HEK293 (cell line): ENCODE results near the gene ZSCAN20.
A peak's percentile ranks its signal among the peaks of the same experiment; 100 is the strongest.

Source experiments
- CTCF ChIA-PET: fragments of 350-600 bp; formaldehyde crosslinking; extraction: SDS; loops from one replicate; lab custom pipeline; 2021; ENCODE audit warnings: antibody characterized with exemption; lab: Yijun Ruan, JAX
- POLR2A ChIA-PET: fragments of 300-600 bp; formaldehyde crosslinking; extraction: SDS; loops from one replicate; lab custom pipeline; 2020; ENCODE audit warnings: antibody characterized with exemption, inconsistent platforms; lab: Yijun Ruan, JAX
- H3K27ac ChIP-seq: fragments of 200-500 bp; sonication (Bioruptor generic); 2 replicates; pipeline ENCODE4 v1.5.1; 2014; ENCODE audit warnings: low read depth, low read length, control low read depth, inconsistent platforms; ENCODE audit errors: extremely low read depth
- H3K36me3 ChIP-seq, 2 experiments: fragments of 200-500 bp in 1 of 2; sonication (Bioruptor generic) in 1 of 2; 1 replicate in 1 of 2; 2 replicates in 1 of 2; pipeline ENCODE4 v1.5.1; 2014 to 2017; ENCODE audit warnings: inconsistent platforms in 2 of 2, low read length in 2 of 2; ENCODE audit not compliant: control insufficient read depth in 2 of 2, insufficient read depth in 1 of 2
- H3K4me1 ChIP-seq: fragments of 200-500 bp; sonication (Bioruptor generic); 2 replicates; pipeline ENCODE4 v1.5.1; 2014; ENCODE audit warnings: mild to moderate bottlenecking, low read length, inconsistent platforms; ENCODE audit not compliant: control insufficient read depth, insufficient read depth
- H3K4me3 ChIP-seq: 2 replicates; pipeline ENCODE4 v1.5.1; 2011; ENCODE audit warnings: low read depth, mild to moderate bottlenecking, control low read depth, low read length, moderate library complexity
- H3K9me3 ChIP-seq: fragments of 200-500 bp; sonication (Bioruptor generic); 2 replicates; pipeline ENCODE4 v1.5.1; 2014; ENCODE audit warnings: low read depth, low read length, inconsistent platforms; ENCODE audit not compliant: control insufficient read depth, insufficient read depth
- ELK4 ChIP-seq: IDR thresholded peaks from 2 replicates; pipeline ENCODE4 v1.6.1; 2011; ENCODE audit warnings: mild to moderate bottlenecking, low read depth, low read length, borderline replicate concordance
- GLIS2 ChIP-seq: fragments of 450-650 bp; formaldehyde crosslinking; IDR thresholded peaks from 2 replicates; pipeline ENCODE4 v1.5.1; 2016; ENCODE audit warnings: missing biosample characterization, missing genetic modification characterization
- IKZF3 ChIP-seq: fragments of 450-650 bp; IDR thresholded peaks from 2 replicates; pipeline ENCODE4 v1.5.0; 2018; ENCODE audit warnings: missing biosample characterization, mild to moderate bottlenecking, missing genetic modification characterization, moderate library complexity
- KLF16 ChIP-seq: fragments of 450-650 bp; formaldehyde crosslinking; IDR thresholded peaks from 2 replicates; pipeline ENCODE4 v1.5.1; 2017; ENCODE audit warnings: missing biosample characterization, missing genetic modification characterization
- KLF9 ChIP-seq: fragments of 450-650 bp; formaldehyde crosslinking; IDR thresholded peaks from 2 replicates; pipeline ENCODE4 v1.5.1; 2016; ENCODE audit warnings: missing biosample characterization, missing genetic modification characterization, low read depth
- OSR2 ChIP-seq: fragments of 450-650 bp; formaldehyde crosslinking; IDR thresholded peaks from 2 replicates; pipeline ENCODE4 v1.5.1; 2016; ENCODE audit warnings: missing biosample characterization, missing genetic modification characterization
- OVOL3 ChIP-seq: fragments of 450-650 bp; formaldehyde crosslinking; IDR thresholded peaks from 2 replicates; pipeline ENCODE4 v1.5.1; 2016; ENCODE audit warnings: missing biosample characterization, missing genetic modification characterization
- PRDM1 ChIP-seq: fragments of 450-650 bp; formaldehyde crosslinking; IDR thresholded peaks from 2 replicates; pipeline ENCODE4; 2016; ENCODE audit warnings: missing biosample characterization, missing genetic modification characterization
- PRDM10 ChIP-seq: fragments of 450-650 bp; formaldehyde crosslinking; IDR thresholded peaks from 2 replicates; pipeline ENCODE4 v1.5.1; 2016; ENCODE audit warnings: missing biosample characterization, missing genetic modification characterization
- PRDM4 ChIP-seq: fragments of 450-650 bp; formaldehyde crosslinking; IDR thresholded peaks from 2 replicates; pipeline ENCODE4 v1.5.1; 2017; ENCODE audit warnings: missing biosample characterization, missing genetic modification characterization
- SP7 ChIP-seq: fragments of 450-650 bp; formaldehyde crosslinking; IDR thresholded peaks from 2 replicates; pipeline ENCODE4 v1.5.1; 2016; ENCODE audit warnings: missing biosample characterization, missing genetic modification characterization
- WT1 ChIP-seq: fragments of 450-650 bp; formaldehyde crosslinking; IDR thresholded peaks from 2 replicates; pipeline ENCODE4 v1.5.1; 2016; ENCODE audit warnings: missing biosample characterization, missing genetic modification characterization
- ZBTB17 ChIP-seq: fragments of 450-650 bp; formaldehyde crosslinking; IDR thresholded peaks from 2 replicates; pipeline ENCODE4 v1.5.1; 2016; ENCODE audit warnings: missing biosample characterization, missing genetic modification characterization
- ZNF280C ChIP-seq: fragments of 450-650 bp; formaldehyde crosslinking; IDR thresholded peaks from 2 replicates; pipeline ENCODE4 v1.5.1; 2016; ENCODE audit warnings: missing biosample characterization, missing genetic modification characterization
- ZNF580 ChIP-seq: fragments of 450-650 bp; formaldehyde crosslinking; IDR thresholded peaks from 2 replicates; pipeline ENCODE4 v1.5.1; 2016; ENCODE audit warnings: missing biosample characterization, missing genetic modification characterization
- ZNF600 ChIP-seq: fragments of 450-650 bp; formaldehyde crosslinking; IDR thresholded peaks from 2 replicates; pipeline ENCODE4 v1.5.1; 2016; ENCODE audit warnings: missing biosample characterization, missing genetic modification characterization
- ZNF629 ChIP-seq: fragments of 450-650 bp; formaldehyde crosslinking; IDR thresholded peaks from 2 replicates; pipeline ENCODE4 v1.5.1; 2017; ENCODE audit warnings: missing biosample characterization, missing genetic modification characterization
- ZNF660 ChIP-seq: fragments of 450-650 bp; IDR thresholded peaks from 2 replicates; pipeline ENCODE4 v1.5.1; 2018; ENCODE audit warnings: missing biosample characterization, mild to moderate bottlenecking, missing genetic modification characterization
- ZNF692 ChIP-seq: fragments of 450-650 bp; formaldehyde crosslinking; IDR thresholded peaks from 2 replicates; pipeline ENCODE4 v1.5.1; 2016; ENCODE audit warnings: missing biosample characterization, missing genetic modification characterization

Gene ZSCAN20

GRCh38 chr1:33472269-33472980 lies at the start of gene ZSCAN20 (continued):
- peak; percentile 80 for TF ChIP-seq OSR2 (tag by site-specific recombination)
- TF ChIP-seq ZBTB17 (tag by site-specific recombination): peak; percentile 78
- peak; percentile 59; the same call in 1 of the 2 replicates for TF ChIP-seq KLF9 (tag by site-specific recombination)
- no peak; the same call in 1 of the 2 replicates for TF ChIP-seq ZNF629 (tag by site-specific recombination)
- peak; percentile 97 for TF ChIP-seq GLIS2
- 0 out of 2 replicates have a peak, but pooled peaks have one; percentile 41 for TF ChIP-seq KLF16 (tag by site-specific recombination)
- TF ChIP-seq ELK4: no peak
- no peak for TF ChIP-seq ZNF280C
- no peak for TF ChIP-seq OVOL3 (tag by site-specific recombination)
- TF ChIP-seq, all 188 proteins: peak for 51

- TF ChIP-seq PRDM4 (tag by site-specific recombination) (peak; percentile 55; the same call in 1 of the 2 replicates), ZNF580 (tag by site-specific recombination) (no peak), ZNF600 (0 out of 2 replicates have a peak, but pooled peaks have one; percentile 33), ZNF692 (tag by site-specific recombination) (0 out of 2 replicates have a peak, but pooled peaks have one; percentile 18), ZNF660 (peak; percentile 21; the same call in 1 of the 2 replicates), PRDM10 (tag by site-specific recombination) (no peak), PRDM1 (tag by site-specific recombination) (0 out of 2 replicates have a peak, but pooled peaks have one; percentile 24), SP7 (no peak), IKZF3 (tag by site-specific recombination) (0 out of 2 replicates have a peak, but pooled peaks have one; percentile 19), WT1 (tag by site-specific recombination) (no peak), OSR2 (tag by site-specific recombination) (0 out of 2 replicates have a peak, but pooled peaks have one; percentile 28)
- H3K4me3 ChIP-seq: no peak overlapping the region
- H3K27ac ChIP-seq: no peak overlapping the region
- ChIA-PET POLR2A (no interaction called here), CTCF (no interaction called here)
- no peaks in the 10 kb centered on the region for H3K9me3 ChIP-seq
- H3K4me1 ChIP-seq: peaks cover 4% of the 10 kb centered on the region; the same call in 1 of the 2 replicates
- peaks cover 0 to 9% of the 10 kb centered on the region in 2 experiments; a peak in 1 of 3 replicates for H3K36me3 ChIP-seq
Measured at GRCh38 chr1:33424205-33424604, 48.2 kb upstream of the ZSCAN20 start.
